Spleen (tissue), 11 donors: ENCODE results near the gene ESRRB. TPM values are rescaled to one million over a fixed set of nuclear protein-coding genes. Genes with fewer than 3 reads are reported as not detected.
A peak's percentile ranks its signal among the peaks of the same experiment; 100 is the strongest.

Experiments used
- DNase-seq: peaks from one replicate; pipeline ENCODE4 v3.0.0-alpha.2; 2020
- H3K27ac ChIP-seq, 8 donors: fragments of 200-600 bp; sonication (generic) in 7 of 8; 1 replicate in 4 of 8; 2 replicates in 4 of 8; pipeline versions ENCODE4 v1.5.0 to v1.8.0; 2016 to 2021; ENCODE audit warnings: inconsistent platforms in 4 of 8, mild to moderate bottlenecking in 4 of 8, moderate library complexity in 1 of 8
- H3K27me3 ChIP-seq, 7 donors: fragments of 200-600 bp; sonication (generic) in 6 of 7; replicated peaks in 1 of 7; 1 replicate in 4 of 7; 2 replicates in 3 of 7; pipeline versions ENCODE4 v1.5.0 to v1.8.0; 2016 to 2021; ENCODE audit warnings: inconsistent platforms in 3 of 7, mild to moderate bottlenecking in 1 of 7
- H3K36me3 ChIP-seq, 6 donors: fragments of 200-600 bp; sonication (generic) in 5 of 6; 1 replicate in 4 of 6; 2 replicates in 2 of 6; pipeline versions ENCODE4 v1.5.0 to v1.8.0; 2016 to 2021; ENCODE audit warnings: inconsistent platforms in 2 of 6
- H3K4me1 ChIP-seq, 6 donors: fragments of 200-600 bp; sonication (generic) in 5 of 6; 1 replicate in 3 of 6; 2 replicates in 3 of 6; pipeline versions ENCODE4 v1.5.0 to v1.8.0; 2016 to 2021; ENCODE audit warnings: inconsistent platforms in 3 of 6
- H3K4me3 ChIP-seq, 8 donors: fragments of 200-600 bp; sonication (generic) in 7 of 8; 1 replicate in 4 of 8; 2 replicates in 4 of 8; pipeline versions ENCODE4 v1.5.0 to v1.8.0; 2016 to 2021; ENCODE audit warnings: inconsistent platforms in 4 of 8, mild to moderate bottlenecking in 4 of 8, moderate library complexity in 2 of 8
- H3K9me3 ChIP-seq, 8 donors: fragments of 200-600 bp; sonication (generic) in 7 of 8; 1 replicate in 4 of 8; 2 replicates in 4 of 8; pipeline versions ENCODE4 v1.5.0 to v1.8.0; 2016 to 2021; ENCODE audit warnings: inconsistent platforms in 4 of 8
- POLR2A ChIP-seq, 3 donors: fragments of 450-650 bp; IDR thresholded peaks; one replicate each; pipeline ENCODE4 v1.5.1; 2017; ENCODE audit warnings: antibody characterized with exemption in 3 of 3, mild to moderate bottlenecking in 1 of 3
- POLR2AphosphoS5 ChIP-seq, 3 donors: sonication (generic); formaldehyde crosslinking; IDR thresholded peaks; one replicate each; pipeline ENCODE4 v1.5.1; 2017; ENCODE audit warnings: antibody characterized with exemption in 3 of 3
- WGBS, 5 donors: extraction: QIAGEN DNeasy Blood & Tissue Kit in 3 of 5; methylation state at CpG; one replicate each; pipeline versions ENCODE4 v1.1.5 to v1.1.7; 2013 to 2018; 5-methylcytosine and 5-hydroxymethylcytosine counted together
- intact Hi-C: fragments of 100-400 bp; cut with DNase I; formaldehyde crosslinking; loops from one replicate; pipeline ENCODE4 v1.15.0; 2023; ENCODE audit warnings: low total_unique reads
- polyA plus RNA-seq, 3 donors: library from polyadenylated mRNA; stranded (reverse); fragments of 200-250 nt; gene quantifications; one replicate each; pipeline ENCODE4 v1.2.1, GENCODE V29; 2013
- total RNA-seq, 7 donors: library from RNA; depleted of rRNA in 3 of 7; stranded (reverse); fragments of >200 nt in 3 of 7; fragmentation: NEBNext Ultra II Directional in 4 of 7; extraction: Animal tissue kit (Norgen Biotek cat#: 25700) in 4 of 7; gene quantifications; one replicate each; pipeline versions ENCODE4 v1.1.0 to v1.2.1, GENCODE V29; 2016 to 2021
- TF ChIP-seq, protein P1 (sequence below), 11 experiments: fragments of 200-600 bp in 7 of 11; fragments of 450-650 bp in 4 of 11; sonication (generic) in 4 of 11; IDR thresholded peaks in 8 of 11; conservative IDR thresholded peaks in 3 of 11; 1 replicate in 7 of 11; 2 replicates in 4 of 11; pipeline versions ENCODE4 v1.4.0 to v1.8.0; 2016 to 2021; ENCODE audit warnings: antibody characterized with exemption in 11 of 11, inconsistent platforms in 4 of 11, mild to moderate bottlenecking in 1 of 11
- donor health status: healthy with polysubstance abuse.
- donor health status: DM: no; HTN: no; CAD: no; lungs with moderate emphysema.
- donor health status: DM: no; HTN: no; CAD: no.
- donor health status: Bipolar disorder and iron deficiency.
- donor health status: healthy.
- donor health status: DM: no; HTN: no; CAD: no.
- donor health status: DM: yes; HTN: yes; CAD: no.

ESRRB gene
- total and polyA plus RNA-seq, 10 donors, result 0.10 to 1.1 (median 0.72) TPM; not detected in 1

DNA sequence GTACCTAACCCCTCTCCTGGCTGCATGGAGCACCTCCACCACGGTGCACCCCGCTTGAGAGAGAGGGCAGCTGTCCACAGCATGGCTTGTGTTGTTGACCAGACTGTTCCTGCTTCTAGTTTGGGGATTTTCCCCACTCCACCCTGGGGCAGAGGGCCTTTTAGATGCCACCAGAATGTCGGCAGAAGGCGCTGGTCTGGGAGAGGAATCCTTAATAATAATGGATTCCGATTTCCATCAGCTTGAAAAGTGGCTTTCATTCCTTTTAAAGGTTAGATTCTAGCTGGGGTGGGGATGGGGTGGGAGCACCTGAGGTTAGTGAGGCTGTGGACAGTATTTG, 1.8 kb downstream of the ESRRB start:
- H3K4me1 ChIP-seq, result peaks cover 7 to 20% (median 13%) of the 10 kb centered on the region in 6 donors
- WGBS, 5 donors, result 12 to 28% (median 17%) methylated on average over 4 to 5 of the region's 5 CpGs
- no peaks in the 10 kb centered on the region for H3K9me3 ChIP-seq
- no peak for DNase-seq
- intact Hi-C loops, result no loop called here
- H3K36me3 ChIP-seq, result no peaks in the 10 kb centered on the region
- peak overlapping the region in 4 of 8 donors; percentile 13 to 59 (median 31) for H3K4me3 ChIP-seq
- H3K27ac ChIP-seq, result no peak overlapping the region
- TF ChIP-seq POLR2A (IDR thresholded peaks at IDR 0.05) (no peak), POLR2AphosphoS5 (IDR thresholded peaks at IDR 0.05) (no peak)
- TF ChIP-seq, protein P1, sequence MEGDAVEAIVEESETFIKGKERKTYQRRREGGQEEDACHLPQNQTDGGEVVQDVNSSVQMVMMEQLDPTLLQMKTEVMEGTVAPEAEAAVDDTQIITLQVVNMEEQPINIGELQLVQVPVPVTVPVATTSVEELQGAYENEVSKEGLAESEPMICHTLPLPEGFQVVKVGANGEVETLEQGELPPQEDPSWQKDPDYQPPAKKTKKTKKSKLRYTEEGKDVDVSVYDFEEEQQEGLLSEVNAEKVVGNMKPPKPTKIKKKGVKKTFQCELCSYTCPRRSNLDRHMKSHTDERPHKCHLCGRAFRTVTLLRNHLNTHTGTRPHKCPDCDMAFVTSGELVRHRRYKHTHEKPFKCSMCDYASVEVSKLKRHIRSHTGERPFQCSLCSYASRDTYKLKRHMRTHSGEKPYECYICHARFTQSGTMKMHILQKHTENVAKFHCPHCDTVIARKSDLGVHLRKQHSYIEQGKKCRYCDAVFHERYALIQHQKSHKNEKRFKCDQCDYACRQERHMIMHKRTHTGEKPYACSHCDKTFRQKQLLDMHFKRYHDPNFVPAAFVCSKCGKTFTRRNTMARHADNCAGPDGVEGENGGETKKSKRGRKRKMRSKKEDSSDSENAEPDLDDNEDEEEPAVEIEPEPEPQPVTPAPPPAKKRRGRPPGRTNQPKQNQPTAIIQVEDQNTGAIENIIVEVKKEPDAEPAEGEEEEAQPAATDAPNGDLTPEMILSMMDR (IDR thresholded peaks at IDR 0.05 in 8 of 11, conservative IDR thresholded peaks at IDR 0.05 in 3 of 11), result no peak
- H3K27me3 ChIP-seq, result peaks cover 0 to 98% (median 50%) of the 10 kb centered on the region in 7 donors

DNA sequence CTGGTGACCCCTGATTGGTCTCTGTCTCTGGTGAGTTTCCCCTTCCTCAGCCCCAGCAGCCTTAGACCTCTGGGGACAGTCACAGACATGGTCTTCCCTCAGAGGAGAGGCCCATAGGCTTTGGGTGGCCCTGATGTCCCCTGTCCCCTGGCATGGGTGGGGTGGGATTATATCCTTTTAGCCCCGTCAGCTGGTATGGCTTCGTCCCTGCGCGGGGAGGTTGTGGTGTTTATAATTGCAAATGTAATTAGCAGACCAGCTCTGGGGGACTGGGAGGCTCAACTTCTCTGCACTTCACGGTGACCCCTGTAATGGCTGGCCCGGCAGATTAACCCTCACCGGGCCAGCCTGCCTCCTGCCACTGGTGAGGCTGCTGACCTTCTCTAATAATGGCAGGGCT, 5.1 kb downstream of the ESRRB start:
- H3K9me3 ChIP-seq, result no peaks in the 10 kb centered on the region
- TF ChIP-seq POLR2AphosphoS5 (IDR thresholded peaks at IDR 0.05) (no peak), POLR2A (IDR thresholded peaks at IDR 0.05) (no peak)
- TF ChIP-seq, protein P1 (IDR thresholded peaks at IDR 0.05 in 8 of 11, conservative IDR thresholded peaks at IDR 0.05 in 3 of 11), result no peak
- intact Hi-C loops, result loop anchor here (10.0 kb wide), 1 partner anchor 326 kb away; no protein-coding TSS in a partner anchor
- H3K4me1 ChIP-seq, result peaks cover 7 to 19% (median 12%) of the 10 kb centered on the region in 6 donors
- WGBS, 5 donors, result 28 to 36% (median 31%) methylated on average over 3 to 7 of the region's 7 CpGs
- H3K36me3 ChIP-seq, result no peaks in the 10 kb centered on the region
- no peak overlapping the region for H3K4me3 ChIP-seq
- no peak overlapping the region for H3K27ac ChIP-seq
- DNase-seq, result no peak
- H3K27me3 ChIP-seq, result peaks cover 0 to 94% (median 56%) of the 10 kb centered on the region in 7 donors

DNA sequence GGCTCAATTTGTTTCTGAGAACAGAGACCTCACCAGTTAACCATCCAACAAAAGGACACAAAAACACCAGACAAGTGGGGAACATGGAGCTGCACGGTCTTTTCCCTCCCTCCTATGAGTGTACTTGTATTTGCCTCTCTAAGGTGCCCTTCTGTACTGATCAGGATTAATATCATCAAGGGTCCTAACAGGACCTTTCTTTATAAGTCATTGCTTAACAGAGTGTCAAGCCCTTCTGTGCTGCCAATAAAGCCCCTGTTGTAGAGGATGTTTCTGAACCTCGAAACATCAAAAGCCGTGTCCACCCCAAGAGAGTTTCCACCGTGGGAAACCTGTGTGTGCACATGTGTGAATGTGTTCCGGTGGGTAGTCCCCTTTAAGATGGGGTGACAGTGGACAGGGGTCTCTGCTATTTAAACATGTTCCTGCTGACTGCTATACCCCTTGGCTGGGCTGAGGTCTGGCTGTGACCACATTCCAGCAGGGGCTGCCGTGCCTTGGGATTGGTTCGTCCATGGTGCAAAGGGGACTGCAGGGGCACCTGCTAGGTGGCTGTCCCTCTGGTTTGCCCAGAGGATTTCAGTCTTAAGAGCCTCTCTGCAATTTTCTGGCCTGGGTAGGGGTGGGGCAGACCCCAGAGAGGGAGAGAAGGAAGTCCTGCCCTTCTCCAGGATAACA, 6.0 kb downstream of the ESRRB start:
- H3K4me3 ChIP-seq, result no peak overlapping the region
- peaks cover 3 to 10% (median 5%) of the 10 kb centered on the region in 6 donors for H3K4me1 ChIP-seq
- DNase-seq, result no peak
- 76 to 88% (median 82%) methylated on average over 7 of the region's 7 CpGs for WGBS, 5 donors
- H3K9me3 ChIP-seq, result no peaks in the 10 kb centered on the region
- TF ChIP-seq POLR2A (IDR thresholded peaks at IDR 0.05), result no peak
- TF ChIP-seq, protein P1 (IDR thresholded peaks at IDR 0.05 in 8 of 11, conservative IDR thresholded peaks at IDR 0.05 in 3 of 11), result no peak
- TF ChIP-seq POLR2AphosphoS5 (IDR thresholded peaks at IDR 0.05), result no peak
- peaks cover 0 to 94% (median 53%) of the 10 kb centered on the region in 7 donors for H3K27me3 ChIP-seq
- H3K36me3 ChIP-seq, result no peaks in the 10 kb centered on the region
- H3K27ac ChIP-seq, result no peak overlapping the region
- intact Hi-C loops, result loop anchor here (10.0 kb wide), 1 partner anchor 327 kb away; no protein-coding TSS in a partner anchor

DNA sequence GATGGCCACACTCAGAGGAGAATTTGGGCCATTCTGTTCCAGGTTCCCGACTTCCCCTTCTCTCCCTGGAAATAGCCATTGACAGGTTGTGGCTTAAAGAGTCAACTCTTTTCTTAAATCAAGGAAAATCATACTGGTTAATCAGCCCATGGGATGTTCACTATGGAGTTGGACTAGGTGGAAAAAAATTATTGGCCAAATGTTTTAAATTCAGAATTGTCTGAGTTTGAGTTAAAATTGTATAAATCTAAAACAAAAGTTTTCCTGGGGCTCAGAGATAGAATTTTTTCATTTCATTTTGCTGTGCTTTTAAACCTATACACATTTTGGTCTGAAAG, 6.5 kb downstream of the ESRRB start:
- Histone ChIP-seq H3K4me3 (no peak overlapping the region), H3K9me3 (no peaks in the 10 kb centered on the region), H3K36me3 (no peaks in the 10 kb centered on the region), H3K27me3 (peaks cover 0 to 94% (median 52%) of the 10 kb centered on the region in 7 donors), H3K4me1 (peaks cover 0 to 5% (median 1%) of the 10 kb centered on the region in 6 donors), H3K27ac (no peak overlapping the region)
- 20 to 35% (median 29%) methylated on average over 1 of the region's 1 CpG for WGBS, 5 donors
- intact Hi-C loops, result loop anchor here (10.0 kb wide), 1 partner anchor 328 kb away; no protein-coding TSS in a partner anchor
- no peak for DNase-seq
- TF ChIP-seq, protein P1 (IDR thresholded peaks at IDR 0.05 in 8 of 11, conservative IDR thresholded peaks at IDR 0.05 in 3 of 11), result no peak
- TF ChIP-seq POLR2AphosphoS5 (IDR thresholded peaks at IDR 0.05), result no peak
- TF ChIP-seq POLR2A (IDR thresholded peaks at IDR 0.05), result no peak
